CD4-positive, alpha-beta T cell treated with Interferon alpha-2 for 1 hour (primary cell): ENCODE results near the gene RASL10B.

Experiments used
- DNase-seq, 2 donors: peaks; one replicate each; pipeline ENCODE4 v3.0.0-alpha.2; 2020 to 2022

The RASL10B gene

GRCh38 chr17:35723735-35724134 is 7.7 kb upstream of the RASL10B start:
- no peak for DNase-seq

GRCh38 chr17:35725058-35725457 is 6.4 kb upstream of the RASL10B start:
- no peak for DNase-seq

- DNase-seq: no peak
Observed at GRCh38 chr17:35725802-35726126, 5.7 kb upstream of the RASL10B start.

GRCh38 chr17:35726127-35726952 is 5.1 kb upstream of the RASL10B start:
- DNase-seq: no peak

- no peak for DNase-seq
Observed at GRCh38 chr17:35726953-35727460, 4.4 kb upstream of the RASL10B start.

- no peak for DNase-seq
Observed at GRCh38 chr17:35727635-35728034, 3.8 kb upstream of the RASL10B start.

- DNase-seq: no peak
Observed at GRCh38 chr17:35728551-35728950, 2.9 kb upstream of the RASL10B start.

- no peak for DNase-seq
Observed at GRCh38 chr17:35729405-35729833, 2.0 kb upstream of the RASL10B start.

GRCh38 chr17:35730400-35731005 is 936 bp upstream of the RASL10B start:
- no peak for DNase-seq

- DNase-seq: no peak
Observed at GRCh38 chr17:35731917-35732805, 722 bp downstream of the RASL10B start.

- no peak for DNase-seq
Observed at GRCh38 chr17:35732806-35733136, 1.3 kb downstream of the RASL10B start.

GRCh38 chr17:35733366-35733765 is 1.9 kb downstream of the RASL10B start:
- no peak for DNase-seq

GRCh38 chr17:35734396-35734795 is 3.0 kb downstream of the RASL10B start:
- DNase-seq: no peak

- no peak for DNase-seq
Observed at GRCh38 chr17:35735036-35735805, 3.8 kb downstream of the RASL10B start.

- DNase-seq: no peak
Observed at GRCh38 chr17:35736236-35736635, 4.8 kb downstream of the RASL10B start.

- DNase-seq: no peak
Observed at GRCh38 chr17:35738519-35739133, 7.2 kb downstream of the RASL10B start.

GRCh38 chr17:35740216-35740615 is 8.8 kb downstream of the RASL10B start:
- no peak for DNase-seq

- peak in 1 of 2 donors; percentile 6 for DNase-seq
Observed at GRCh38 chr17:35740997-35741931, 9.8 kb downstream of the RASL10B start.

GRCh38 chr17:35742496-35742895 is 11.1 kb downstream of the RASL10B start:
- DNase-seq: no peak

GRCh38 chr17:35742896-35743477 is 11.5 kb downstream of the RASL10B start:
- DNase-seq: no peak
